Mucosa of descending colon (tissue), 3 donors: ENCODE results near the gene PABPC1L. TPM values are rescaled to one million over a fixed set of nuclear protein-coding genes. Genes with fewer than 3 reads are reported as not detected.

Source experiments
- ATAC-seq: fragments of 200-7000 bp; cut with Tn5 transposase; one replicate; pipeline ENCODE4 v1.9.1; 2020; ENCODE audit warnings: mild to moderate bottlenecking, moderate library complexity
- DNase-seq, 3 donors: peaks; one replicate each; pipeline ENCODE4 v3.0.0-alpha.2; 2020
- H3K36me3 ChIP-seq: fragments of 200-600 bp; one replicate; pipeline ENCODE4 v1.8.0; 2021; ENCODE audit warnings: low read depth, mild to moderate bottlenecking
- H3K4me1 ChIP-seq: fragments of 200-600 bp; one replicate; pipeline ENCODE4 v1.8.0; 2021; ENCODE audit warnings: low read depth, mild to moderate bottlenecking
- H3K4me3 ChIP-seq: fragments of 200-600 bp; one replicate; pipeline ENCODE4 v1.8.0; 2021; ENCODE audit warnings: mild to moderate bottlenecking
- H3K9me3 ChIP-seq: fragments of 200-600 bp; one replicate; pipeline ENCODE4 v1.8.0; 2021; ENCODE audit warnings: mild to moderate bottlenecking
- CTCF ChIP-seq: fragments of 200-600 bp; IDR thresholded peaks from one replicate; pipeline ENCODE4 v1.8.0; 2022; ENCODE audit warnings: antibody characterized with exemption, mild to moderate bottlenecking
- intact Hi-C, 2 donors: fragments of 100-400 bp; cut with DNase I in 1 of 2; cut with micrococcal nuclease in 1 of 2; formaldehyde crosslinking; loops; one replicate each; pipeline versions ENCODE4 v1.11.0 to v1.11.1; 2022; cut with DNase I, micrococcal nuclease
- total RNA-seq, 3 donors: library from RNA; stranded (reverse); fragmentation: NEBNext Ultra II Directional in 2 of 3; extraction: Animal tissue kit (Norgen Biotek cat#: 25700) in 2 of 3; gene quantifications; one replicate each; pipeline versions ENCODE4 v1.2.1 to v1.2.4, GENCODE V29; 2021 to 2023
- donor health status: DM: no; HTN: no; CAD: no; lungs with moderate emphysema.
- donor health status: DM: no; HTN: no; CAD: no.
- donor health status: DM: no; HTN: yes; CAD: no.

PABPC1L gene
- total RNA-seq, 3 donors from 2014 or later = 13.3 to 21.6 (median 18.7) TPM

GRCh38 chr20:44886828-44887227, 23.0 kb upstream of the PABPC1L start:
- H3K36me3 ChIP-seq = no peaks in the 10 kb centered on the region
- DNase-seq (no peak), ATAC-seq (no peak)
- H3K9me3 ChIP-seq = no peaks in the 10 kb centered on the region
- intact Hi-C loops = no loop called here
- no peak for TF ChIP-seq CTCF
- no peak overlapping the region for H3K4me3 ChIP-seq
- H3K4me1 ChIP-seq = peaks cover 42% of the 10 kb centered on the region

GRCh38 chr20:44887466-44887865, 22.4 kb upstream of the PABPC1L start:
- ATAC-seq = no peak
- Histone ChIP-seq H3K36me3 (no peaks in the 10 kb centered on the region), H3K4me1 (peaks cover 42% of the 10 kb centered on the region), H3K9me3 (no peaks in the 10 kb centered on the region), H3K4me3 (no peak overlapping the region)
- no peak for TF ChIP-seq CTCF
- DNase-seq = no peak
- intact Hi-C loops = no loop called here

GRCh38 chr20:44888226-44889103, 21.4 kb upstream of the PABPC1L start:
- intact Hi-C loops = no loop called here
- Histone ChIP-seq H3K4me3 (no peak overlapping the region), H3K4me1 (peaks cover 42% of the 10 kb centered on the region), H3K9me3 (no peaks in the 10 kb centered on the region), H3K36me3 (no peaks in the 10 kb centered on the region)
- DNase-seq (no peak), ATAC-seq (no peak)
- TF ChIP-seq CTCF = no peak

GRCh38 chr20:44891826-44892225, 18.0 kb upstream of the PABPC1L start:
- Histone ChIP-seq H3K36me3 (no peaks in the 10 kb centered on the region), H3K9me3 (no peaks in the 10 kb centered on the region), H3K4me3 (no peak overlapping the region), H3K4me1 (peaks cover 51% of the 10 kb centered on the region)
- TF ChIP-seq CTCF = no peak
- intact Hi-C loops = no loop called here
- ATAC-seq = peak; percentile 39
- DNase-seq = no peak

GRCh38 chr20:44894959-44895358, 14.9 kb upstream of the PABPC1L start:
- no peak for DNase-seq
- intact Hi-C loops = no loop called here
- no peak overlapping the region for H3K4me3 ChIP-seq
- H3K36me3 ChIP-seq = peaks cover 3% of the 10 kb centered on the region
- H3K9me3 ChIP-seq = no peaks in the 10 kb centered on the region
- ATAC-seq = peak; percentile 64
- no peak for TF ChIP-seq CTCF
- peaks cover 35% of the 10 kb centered on the region for H3K4me1 ChIP-seq
